Measurements from ENCODE around the gene CCDC69. TPM values are rescaled to one million over a fixed set of nuclear protein-coding genes. Genes with fewer than 3 reads are reported as not detected.
"Not testable (repeated sequence)": the region's sequence is repeated elsewhere in the genome, so short reads cannot be mapped to it uniquely, and the experiment has no call there.

The CCDC69 gene, protein sequence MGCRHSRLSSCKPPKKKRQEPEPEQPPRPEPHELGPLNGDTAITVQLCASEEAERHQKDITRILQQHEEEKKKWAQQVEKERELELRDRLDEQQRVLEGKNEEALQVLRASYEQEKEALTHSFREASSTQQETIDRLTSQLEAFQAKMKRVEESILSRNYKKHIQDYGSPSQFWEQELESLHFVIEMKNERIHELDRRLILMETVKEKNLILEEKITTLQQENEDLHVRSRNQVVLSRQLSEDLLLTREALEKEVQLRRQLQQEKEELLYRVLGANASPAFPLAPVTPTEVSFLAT
- 0.06 TPM in 1 of 2 replicates, not detected in the other for polyA plus RNA-seq (2014; cell fraction: cytosol; rRNA removed)
- polyA plus RNA-seq (2014; cell fraction: nucleus; rRNA removed), result not detected in 2 replicates

DNA sequence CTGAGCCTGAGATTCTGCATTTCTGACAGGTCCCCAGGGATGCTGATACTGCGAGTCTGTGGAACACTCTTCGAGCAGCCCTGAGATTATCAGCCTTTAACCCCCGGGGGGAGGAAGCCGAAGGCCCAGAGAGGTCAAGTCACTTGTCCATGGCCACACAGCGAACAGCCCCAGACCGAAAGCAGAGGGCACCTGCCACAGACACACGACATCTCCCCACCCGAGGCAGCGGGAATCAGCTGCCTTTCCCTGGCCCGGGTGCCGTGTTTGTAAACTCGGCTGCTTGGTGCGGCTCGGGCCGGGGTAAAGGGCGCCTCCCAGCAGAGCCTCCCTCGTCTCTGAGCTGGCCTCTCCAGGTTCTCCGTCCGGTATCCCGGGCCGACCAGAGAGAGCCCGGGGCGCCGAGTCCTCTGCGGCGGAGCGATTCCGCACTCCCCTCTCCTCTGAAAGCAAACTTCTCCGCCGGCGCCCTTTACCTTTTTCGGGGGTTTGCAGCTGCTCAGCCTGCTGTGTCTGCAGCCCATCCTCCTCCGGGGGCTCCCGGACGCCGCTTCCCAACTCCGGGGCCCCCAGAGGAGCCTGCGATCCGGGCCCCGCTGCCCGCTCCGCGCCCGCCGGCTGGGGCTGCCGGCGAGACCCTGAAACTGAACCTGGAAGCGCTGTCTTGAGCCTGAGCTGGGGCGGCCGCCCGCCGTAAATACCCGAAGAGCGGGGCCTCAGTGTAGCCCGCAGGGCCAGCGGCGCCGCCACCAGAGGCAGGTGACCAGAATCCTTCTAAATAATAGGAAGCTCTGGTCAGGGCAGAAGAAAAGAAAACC, at the start of gene CCDC69:
Gene CCDC69 (minus strand): TSS at position 646 of the 818 bp plus-strand sequence. CDS start 122 bp downstream, at position 524.
- DNase-seq (ENCODE audit: low spot score), result peak; percentile 64

DNA sequence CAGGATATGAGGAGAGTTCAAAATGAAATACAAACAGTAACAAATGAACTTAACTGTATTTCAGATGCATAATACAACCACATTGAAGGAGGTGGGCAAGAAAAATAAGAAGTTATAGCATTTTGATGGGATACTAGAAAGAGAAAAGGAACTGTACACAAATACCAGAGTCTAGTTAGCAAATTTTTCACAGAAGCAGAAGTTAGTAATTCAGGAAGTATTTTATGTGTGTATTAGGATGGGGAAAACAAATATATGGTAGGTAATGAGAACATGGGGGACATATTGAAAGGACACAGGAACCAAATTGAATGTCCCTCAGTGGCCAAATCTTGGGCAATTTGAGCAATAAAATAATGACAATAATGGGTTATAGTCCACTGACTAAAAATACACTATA, 47.4 kb upstream of the CCDC69 start:
- DNase-seq (ENCODE audit: low spot score), result no peak

DNA sequence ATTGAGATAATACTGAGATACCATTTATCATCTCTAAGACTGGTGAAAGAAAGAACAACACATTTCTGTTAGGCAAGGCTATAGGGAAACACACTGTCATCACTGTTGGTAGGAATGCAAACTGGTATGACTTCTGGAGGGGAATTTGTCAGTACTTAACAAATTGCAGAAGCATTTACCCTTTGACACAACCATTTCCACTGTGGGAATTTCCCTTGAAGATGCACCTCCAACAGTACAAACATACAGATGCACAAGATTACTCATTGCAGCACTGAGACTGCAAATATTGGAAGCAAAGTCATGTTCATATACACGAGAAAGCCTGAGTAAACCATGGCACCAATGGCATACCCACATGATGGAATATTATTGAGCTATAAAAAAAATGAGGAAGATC, 46.7 kb upstream of the CCDC69 start:
- DNase-seq (ENCODE audit: low spot score), result no peak

DNA sequence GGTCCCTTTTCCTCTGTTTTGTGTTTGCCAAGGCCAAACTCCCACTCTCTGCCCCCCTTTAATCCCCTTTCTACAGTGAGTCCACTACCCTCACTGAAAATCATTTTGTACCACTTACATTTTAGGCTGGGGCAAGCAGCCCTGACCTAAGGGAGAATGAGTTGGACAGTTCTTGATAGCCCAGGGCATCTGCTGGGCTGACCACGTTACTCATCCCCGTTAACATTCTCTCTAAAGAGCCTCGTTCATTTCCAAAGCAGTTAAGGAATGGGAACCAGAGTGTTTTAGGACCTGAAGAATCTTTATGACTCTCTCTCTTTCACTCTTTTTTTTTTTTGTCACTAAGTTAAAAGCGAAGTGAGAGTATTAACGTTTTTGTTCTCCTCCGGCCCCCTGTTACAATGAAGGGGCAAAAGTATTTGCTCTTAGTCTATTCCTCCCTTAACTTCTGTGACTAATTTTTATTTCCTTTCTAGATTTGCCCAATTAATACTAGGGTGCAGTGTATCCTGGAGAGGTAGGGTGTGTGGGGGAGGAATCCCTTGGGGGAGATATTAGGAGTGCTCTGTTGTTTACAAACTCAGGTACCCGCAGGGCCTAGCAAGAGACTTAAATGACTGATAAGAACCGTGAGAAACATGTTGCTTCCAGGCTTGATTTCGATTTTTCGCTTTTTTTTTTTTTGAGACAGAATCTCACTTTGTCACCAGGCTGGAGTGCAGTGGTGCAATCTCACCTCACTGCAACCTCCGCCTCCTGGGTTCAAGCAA, 43.8 kb upstream of the CCDC69 start:
- DNase-seq (ENCODE audit: low spot score), result no peak

DNA sequence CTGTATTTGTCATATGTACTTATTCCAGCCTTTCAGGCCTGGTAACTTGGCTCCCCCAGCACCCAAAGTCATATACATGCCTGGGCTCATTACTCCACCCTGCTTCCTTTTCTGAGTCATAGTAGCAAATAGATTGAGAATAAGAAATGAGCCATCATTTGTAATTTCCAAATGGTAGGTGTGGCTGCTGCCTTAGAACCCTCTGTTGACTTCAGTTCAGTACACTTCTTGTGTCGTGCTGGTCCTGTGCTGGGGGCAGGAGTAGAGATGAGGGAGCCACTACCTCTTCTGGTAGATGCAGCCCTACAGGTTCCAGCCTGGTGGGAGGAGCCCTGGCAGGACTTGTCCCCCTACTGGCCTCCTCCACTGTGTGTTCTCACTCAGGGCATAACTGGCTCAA, 40.2 kb upstream of the CCDC69 start:
- no peak for DNase-seq (ENCODE audit: low spot score)

DNA sequence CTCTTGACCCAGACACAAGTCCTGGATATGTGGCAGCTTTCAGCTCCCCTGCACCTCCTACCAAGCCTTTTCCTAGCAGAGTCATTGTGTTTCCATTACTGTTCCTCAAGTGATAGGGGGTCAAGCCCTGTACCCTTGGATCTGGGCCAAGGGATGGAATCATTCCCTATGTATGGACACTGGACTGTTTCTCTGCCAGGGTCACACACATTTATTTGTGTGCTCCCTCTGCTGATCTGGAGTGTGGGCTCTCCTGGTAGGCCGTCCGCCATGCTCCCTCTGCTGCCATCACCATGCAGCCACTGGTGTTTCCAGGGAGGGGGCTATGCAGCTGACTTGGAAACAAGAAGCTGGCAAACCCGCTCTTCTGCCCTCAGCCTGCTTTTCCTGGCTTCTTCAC, 38.6 kb upstream of the CCDC69 start:
- DNase-seq (ENCODE audit: low spot score), result no peak

DNA sequence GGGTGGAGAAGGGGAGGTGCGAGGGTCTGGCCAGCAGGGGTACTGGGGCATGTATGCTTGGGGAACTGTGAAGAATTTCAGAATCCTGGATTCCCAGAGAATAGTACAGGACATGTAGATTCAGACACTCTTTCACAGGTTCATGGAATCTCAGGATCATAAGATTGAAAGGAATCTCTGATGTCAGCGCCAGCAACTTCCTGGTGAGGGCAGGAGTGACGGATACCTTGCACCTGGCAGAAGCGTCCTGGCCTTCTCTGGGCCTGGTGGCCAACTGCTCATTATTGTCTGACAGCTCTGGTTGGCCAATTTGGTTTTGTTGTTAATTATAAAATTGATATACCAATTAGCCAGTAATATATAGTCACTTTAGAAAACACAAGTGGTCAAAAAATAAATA, 36.0 kb upstream of the CCDC69 start:
- DNase-seq (ENCODE audit: low spot score), result no peak

DNA sequence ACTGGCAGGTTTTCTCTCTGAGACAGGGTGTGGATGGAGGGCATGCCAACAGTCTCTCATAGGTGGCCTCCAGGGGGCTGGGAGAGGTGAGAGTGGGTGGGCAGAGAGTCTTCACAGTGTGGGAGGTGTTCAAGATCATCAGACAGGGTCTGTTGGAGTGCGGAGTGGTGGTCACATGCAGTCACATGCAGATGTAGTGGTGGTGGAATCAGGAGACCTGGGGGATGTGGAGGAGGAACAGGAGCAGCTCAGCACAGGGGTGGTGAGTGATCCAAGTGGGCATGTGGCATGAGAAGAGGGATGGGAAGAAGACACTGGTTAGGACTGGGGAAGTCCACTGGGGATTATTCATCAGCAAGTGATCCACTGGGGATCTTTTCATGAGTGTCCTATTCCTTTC, 34.9 kb upstream of the CCDC69 start:
- no peak for DNase-seq (ENCODE audit: low spot score)

DNA sequence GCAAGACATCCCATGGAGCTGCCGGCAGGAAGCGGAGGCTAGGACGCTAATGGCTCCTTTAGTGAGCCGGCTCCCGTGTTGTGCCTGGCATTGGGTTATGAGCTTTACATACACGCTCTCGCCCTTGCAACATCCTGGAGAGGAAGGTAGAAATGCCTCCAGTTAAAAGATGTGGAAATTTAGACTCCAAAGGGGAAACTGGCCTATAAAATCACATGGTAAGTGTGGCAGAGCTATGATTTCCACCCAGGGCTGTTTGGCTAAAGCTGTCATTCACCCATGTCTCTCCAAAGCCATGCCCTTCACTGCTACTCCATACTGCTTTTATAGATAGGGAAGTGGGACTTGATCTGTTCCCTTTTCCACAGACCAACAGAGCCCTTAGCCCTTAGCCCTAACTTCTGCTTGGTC, 34.3 kb upstream of the CCDC69 start:
- no peak for DNase-seq (ENCODE audit: low spot score)

DNA sequence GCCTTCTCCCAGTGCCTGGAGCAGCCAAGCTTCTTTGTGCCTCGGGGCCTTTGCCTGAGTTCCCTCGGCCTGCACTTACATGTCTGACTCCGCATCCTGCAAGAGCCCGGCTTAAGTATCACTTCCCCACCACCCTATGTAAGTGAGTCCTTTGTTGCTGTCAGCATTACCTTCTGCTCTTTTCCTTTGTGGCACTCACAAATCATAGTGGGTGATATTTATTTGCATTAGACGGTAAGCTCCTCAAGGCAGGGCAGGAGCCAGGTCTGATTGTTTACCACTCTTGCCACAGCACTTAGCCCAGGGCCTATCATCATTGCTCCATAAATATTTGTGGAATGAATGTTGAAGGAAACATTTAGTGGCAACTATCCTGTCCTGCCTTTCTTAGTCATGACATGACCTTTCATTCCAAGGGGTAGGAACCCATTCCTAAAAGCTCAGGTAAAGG, 33.9 kb upstream of the CCDC69 start:
- DNase-seq (ENCODE audit: low spot score), result no peak

DNA sequence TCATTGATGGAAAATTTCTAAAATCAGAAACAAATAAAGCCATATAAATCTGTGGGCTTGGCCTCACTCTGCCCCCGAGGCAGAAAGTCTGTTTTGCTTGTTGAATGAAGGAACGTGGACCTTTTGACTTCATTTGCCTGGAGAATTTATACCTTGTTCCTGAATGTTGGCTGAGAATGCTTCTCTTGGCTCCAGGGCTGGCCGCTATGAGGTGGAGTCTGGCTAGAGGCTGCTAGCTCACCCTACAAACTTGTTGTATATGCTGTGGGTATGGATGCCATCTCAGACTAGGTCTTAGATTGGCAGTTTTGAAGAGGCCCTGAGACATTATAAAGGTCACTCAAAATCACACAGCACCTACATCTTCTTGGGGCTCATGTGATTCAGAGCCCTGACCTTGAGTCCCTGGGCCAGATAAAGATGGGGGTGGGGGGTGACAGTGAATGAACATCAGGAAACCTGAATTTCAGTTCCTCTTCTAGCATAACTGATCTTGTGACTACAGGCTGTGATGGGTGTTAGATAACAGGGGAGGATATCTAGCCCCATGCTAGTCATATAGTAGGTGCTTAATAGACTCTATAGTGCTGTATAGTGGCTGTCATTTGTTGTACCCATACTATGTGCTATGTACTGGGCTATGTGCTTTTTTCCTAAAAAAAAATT, 31.9 kb upstream of the CCDC69 start:
- DNase-seq (ENCODE audit: low spot score), result no peak

DNA sequence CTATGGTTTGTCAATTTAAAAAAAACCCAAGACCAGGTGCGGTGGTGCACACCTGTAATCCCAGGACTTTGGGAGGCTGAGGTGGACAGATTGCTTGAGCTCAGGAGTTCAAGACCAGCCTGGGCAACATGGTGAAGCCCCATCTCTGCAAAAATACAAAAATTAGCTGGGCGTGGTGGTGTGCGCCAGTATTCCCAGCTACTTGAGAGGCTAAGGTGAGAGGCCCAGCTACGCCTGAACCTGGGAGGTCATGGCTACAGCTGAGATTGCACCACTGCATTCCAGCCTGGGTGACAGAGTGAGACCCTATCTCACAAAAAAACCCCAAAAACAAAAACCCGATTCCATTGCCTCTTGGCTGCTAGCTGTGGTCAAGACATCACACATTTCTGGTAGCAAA, 31.1 kb upstream of the CCDC69 start:
- not testable (repeated sequence) for DNase-seq (ENCODE audit: low spot score)

DNA sequence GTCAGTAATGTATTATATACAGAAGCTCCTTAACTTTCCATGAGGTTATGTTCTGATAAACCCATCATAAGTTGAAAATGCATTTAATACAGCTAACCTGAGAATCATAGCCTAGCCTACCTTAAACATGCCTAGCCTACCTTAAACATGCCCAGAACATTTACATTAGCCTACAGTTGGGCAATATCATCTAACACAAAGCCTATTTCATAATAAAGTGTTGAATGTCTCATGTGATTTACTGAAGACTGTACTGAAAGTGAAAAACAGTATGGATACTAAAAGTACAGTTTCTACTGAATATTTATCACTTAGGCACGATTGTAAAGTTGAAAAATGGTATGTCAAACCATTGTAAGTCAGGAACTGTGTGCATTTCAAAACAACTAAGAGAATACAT, 30.7 kb upstream of the CCDC69 start:
- DNase-seq (ENCODE audit: low spot score), result no peak

DNA sequence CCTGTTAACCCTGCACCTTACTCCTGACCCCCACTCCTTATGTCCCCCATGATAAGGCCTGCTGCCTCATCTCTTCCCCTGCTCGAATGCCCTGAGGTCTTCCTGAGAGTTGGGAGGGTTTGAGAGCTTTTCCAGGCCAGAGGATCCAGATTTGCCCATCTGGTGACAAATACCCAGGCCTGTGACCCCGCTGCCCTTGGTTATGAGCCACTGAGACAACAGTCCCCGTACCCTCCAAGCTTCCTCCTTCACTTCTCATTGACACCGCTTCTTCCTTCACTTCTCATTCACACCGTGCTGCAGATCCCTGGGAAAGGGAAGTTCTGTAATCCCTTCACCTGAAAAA, 29.7 kb upstream of the CCDC69 start:
- no peak for DNase-seq (ENCODE audit: low spot score)

DNA sequence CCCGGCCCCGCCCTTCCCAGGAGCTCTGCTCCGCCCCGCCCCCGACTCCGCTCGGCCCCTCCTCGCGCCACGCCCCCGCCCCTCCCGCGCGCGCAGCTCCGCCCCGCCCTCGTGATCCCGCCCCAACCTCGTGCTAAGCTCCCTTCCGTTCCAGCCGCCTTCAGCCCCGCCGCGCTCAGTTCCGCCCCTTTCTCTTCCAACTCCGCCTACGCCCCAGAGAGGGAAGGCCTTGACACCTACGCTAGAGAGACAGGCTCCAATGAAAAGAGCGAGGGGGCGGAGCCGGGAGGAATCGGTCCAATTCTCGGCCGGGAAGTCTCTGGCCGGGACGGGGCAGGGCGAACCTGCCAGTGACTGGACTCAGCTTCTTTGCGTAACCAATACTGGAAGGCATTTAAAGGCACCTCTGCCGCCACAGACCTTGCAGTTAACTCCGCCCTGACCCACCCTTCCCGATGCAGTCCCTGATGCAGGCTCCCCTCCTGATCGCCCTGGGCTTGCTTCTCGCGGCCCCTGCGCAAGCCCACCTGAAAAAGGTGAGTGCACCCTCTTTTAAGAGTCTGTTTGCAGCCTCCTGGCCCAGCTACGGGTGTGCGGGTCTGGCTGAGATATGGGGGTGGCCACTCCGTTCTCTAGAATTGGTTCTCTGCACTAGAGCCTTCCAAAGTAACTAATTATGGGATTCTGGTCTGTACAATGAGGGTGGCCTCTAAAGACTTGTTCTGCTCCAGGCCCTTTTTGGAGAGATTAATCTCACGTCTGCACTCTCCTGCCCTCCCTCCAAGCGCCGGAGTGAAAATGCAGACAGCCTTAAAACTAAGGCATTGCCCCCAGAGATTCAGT, 29.1 kb upstream of the CCDC69 start, which contains the start of gene GM2A:
Gene GM2A (plus strand): TSS at position 424 of the 843 bp plus-strand sequence. CDS start 32 bp downstream, at position 456.
- peak; percentile 99 for DNase-seq (ENCODE audit: low spot score)

DNA sequence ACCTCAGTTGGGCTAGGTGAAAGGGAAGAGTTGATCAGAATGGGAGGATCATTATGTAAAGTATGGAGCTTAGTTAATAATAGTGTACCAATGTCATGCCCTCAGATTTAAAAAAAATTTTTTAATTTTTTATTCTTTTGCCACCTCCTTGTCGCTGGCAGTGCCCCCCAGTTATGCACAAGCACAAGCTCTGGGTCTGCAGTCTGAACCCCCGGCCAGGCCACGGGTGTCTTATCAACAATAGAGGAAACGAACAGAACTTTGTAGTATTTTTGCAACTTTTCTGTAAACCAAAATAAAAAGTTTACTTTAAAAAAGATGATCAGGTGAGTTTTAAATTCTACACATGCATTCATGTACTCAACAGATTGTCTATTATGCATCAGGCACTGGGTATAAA, 27.7 kb upstream of the CCDC69 start:
- DNase-seq (ENCODE audit: low spot score), result no peak

DNA sequence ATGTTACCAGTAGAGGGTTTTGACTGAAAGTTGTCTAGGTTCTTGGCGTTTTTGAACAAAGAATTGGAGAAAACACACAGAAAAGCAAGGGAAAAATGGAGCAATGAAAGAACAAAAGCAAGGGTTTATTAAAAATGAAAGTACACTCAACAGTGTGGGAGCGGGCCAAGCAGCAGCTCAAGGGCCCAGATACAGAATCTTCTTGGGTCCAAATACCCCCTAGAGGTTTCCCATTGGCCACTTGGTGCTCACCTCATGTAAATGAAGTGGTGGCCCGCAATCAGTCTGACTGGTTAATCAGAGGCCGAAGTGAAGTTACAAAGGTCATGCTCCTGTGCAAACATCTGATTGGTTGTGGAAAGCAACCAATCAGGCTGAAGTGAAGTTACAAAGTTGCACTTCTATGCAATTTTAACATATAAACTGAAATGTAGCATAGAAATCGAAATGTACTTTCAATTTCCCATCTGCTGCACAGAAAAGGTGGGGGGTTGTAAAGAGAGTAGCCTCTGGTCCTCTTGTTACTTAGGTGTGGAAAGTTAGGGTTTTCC, 27.2 kb upstream of the CCDC69 start:
- no peak for DNase-seq (ENCODE audit: low spot score)

DNA sequence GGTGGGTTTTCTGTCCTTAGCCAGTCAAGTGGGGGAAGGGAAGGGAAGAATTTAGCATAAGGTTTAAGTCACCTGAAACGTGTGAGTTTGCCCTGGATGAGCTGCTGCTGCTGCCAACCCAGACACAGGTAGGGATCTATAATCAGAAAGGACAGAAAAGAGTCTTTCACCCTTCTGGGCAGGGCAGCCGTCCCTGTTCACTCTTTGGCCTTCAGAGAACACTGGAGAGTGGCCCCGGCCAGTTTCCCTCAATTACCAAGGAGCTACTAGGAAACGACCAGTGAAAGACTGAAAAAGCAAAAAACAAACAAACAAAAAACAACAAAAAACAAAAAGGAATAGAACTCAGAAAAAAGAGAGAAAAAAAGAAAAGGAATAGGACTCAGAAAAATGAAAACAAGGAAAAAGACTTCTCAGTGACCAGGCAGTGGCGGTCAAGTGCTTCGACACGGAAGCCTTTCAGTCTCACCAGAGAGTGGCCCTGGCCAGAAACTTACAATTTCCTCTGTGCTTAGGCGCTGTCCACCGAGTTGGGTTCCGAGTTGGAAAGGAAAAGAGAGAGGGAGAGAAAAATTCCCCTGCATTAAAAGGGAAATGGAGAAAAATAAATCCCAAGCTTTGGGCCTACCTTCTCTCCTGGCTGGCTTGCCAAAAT, 26.6 kb upstream of the CCDC69 start:
- DNase-seq (ENCODE audit: low spot score), result no peak

DNA sequence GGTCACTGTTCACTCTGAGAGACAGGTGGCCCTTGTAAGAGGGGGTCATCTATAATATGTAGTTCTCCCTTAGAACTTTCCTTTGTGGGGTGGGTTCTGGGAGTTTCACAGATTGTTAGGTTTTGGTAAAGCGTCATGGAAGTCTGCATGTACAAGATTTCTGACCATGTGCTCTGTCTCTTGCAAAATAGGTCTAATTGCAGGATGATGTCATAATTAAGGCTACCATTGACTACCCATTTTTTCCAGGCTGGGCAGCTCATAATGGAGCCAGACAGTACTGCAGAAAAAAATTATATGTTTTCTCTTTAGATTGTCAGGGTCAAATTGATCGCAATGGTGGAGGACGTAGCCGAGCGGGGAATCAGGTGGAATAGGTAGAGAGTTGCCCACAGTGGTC, 25.4 kb upstream of the CCDC69 start:
- DNase-seq (ENCODE audit: low spot score), result no peak

DNA sequence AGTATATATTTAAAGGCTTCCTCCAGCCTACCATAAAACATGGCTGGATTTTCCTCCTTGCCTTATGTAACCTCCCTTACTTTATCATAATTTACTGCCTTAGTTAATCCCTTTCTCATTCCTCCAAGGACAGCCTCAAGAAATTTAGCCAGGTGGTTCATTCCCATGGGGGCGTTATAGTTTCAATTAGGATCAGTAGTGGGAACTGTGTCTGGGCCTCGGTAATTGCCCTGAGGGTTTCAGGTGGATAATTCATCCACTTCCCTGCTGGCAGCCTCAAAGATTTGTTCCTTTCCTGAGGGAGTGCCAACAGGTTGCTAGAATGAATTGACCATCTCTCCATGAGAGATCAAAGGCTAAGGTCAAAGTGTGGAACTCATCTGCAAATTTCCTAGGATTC, 24.8 kb upstream of the CCDC69 start:
- DNase-seq (ENCODE audit: low spot score), result no peak
